Activated CD4-positive, alpha-beta memory T cell treated with anti-CD3 and anti-CD28 coated beads, Interleukin-2, amount 10 ng/mL, durations not matched to agents 7 days and 5 days (primary cell): ENCODE results near the gene SCN1A. TPM values are rescaled to one million over a fixed set of nuclear protein-coding genes. Genes with fewer than 3 reads are reported as not detected.

ENCODE experiments used
- CTCF ChIA-PET: fragments of 350-600 bp; sonication (Branson Sonifier 250); formaldehyde crosslinking; loops from one replicate; lab custom pipeline; 2021; ENCODE audit warnings: antibody characterized with exemption, inconsistent platforms; lab: Charles Lee
- POLR2A ChIA-PET: fragments of 350-600 bp; sonication (Branson Sonifier 250); formaldehyde crosslinking; loops from one replicate; lab custom pipeline; 2021; ENCODE audit warnings: antibody characterized with exemption; lab: Charles Lee
- DNase-seq: peaks from one replicate; pipeline ENCODE4 v3.0.0-alpha.2; 2020
- H3K27ac Mint-ChIP-seq: one replicate; pipeline ENCODE4 v1.8.0; 2021; ENCODE audit warnings: mild to moderate bottlenecking, mixed read lengths
- H3K27me3 Mint-ChIP-seq: one replicate; pipeline ENCODE4 v1.8.0; 2021; ENCODE audit warnings: mixed read lengths
- H3K36me3 Mint-ChIP-seq: one replicate; pipeline ENCODE4 v1.8.0; 2021; ENCODE audit warnings: low read depth, mixed read lengths
- H3K4me1 Mint-ChIP-seq: one replicate; pipeline ENCODE4 v1.8.0; 2021; ENCODE audit warnings: mixed read lengths
- H3K4me3 Mint-ChIP-seq: one replicate; pipeline ENCODE4 v1.8.0; 2021; ENCODE audit warnings: mild to moderate bottlenecking, mixed read lengths
- H3K9me3 Mint-ChIP-seq: one replicate; pipeline ENCODE4 v1.8.0; 2021; ENCODE audit warnings: mixed read lengths
- total RNA-seq, 2 experiments: library from RNA; stranded (reverse); gene quantifications; one replicate each; pipeline ENCODE4 v1.2.3, GENCODE V29; 2021

Gene SCN1A
- total RNA-seq, 2 experiments from 2014 or later, result not detected

DNA sequence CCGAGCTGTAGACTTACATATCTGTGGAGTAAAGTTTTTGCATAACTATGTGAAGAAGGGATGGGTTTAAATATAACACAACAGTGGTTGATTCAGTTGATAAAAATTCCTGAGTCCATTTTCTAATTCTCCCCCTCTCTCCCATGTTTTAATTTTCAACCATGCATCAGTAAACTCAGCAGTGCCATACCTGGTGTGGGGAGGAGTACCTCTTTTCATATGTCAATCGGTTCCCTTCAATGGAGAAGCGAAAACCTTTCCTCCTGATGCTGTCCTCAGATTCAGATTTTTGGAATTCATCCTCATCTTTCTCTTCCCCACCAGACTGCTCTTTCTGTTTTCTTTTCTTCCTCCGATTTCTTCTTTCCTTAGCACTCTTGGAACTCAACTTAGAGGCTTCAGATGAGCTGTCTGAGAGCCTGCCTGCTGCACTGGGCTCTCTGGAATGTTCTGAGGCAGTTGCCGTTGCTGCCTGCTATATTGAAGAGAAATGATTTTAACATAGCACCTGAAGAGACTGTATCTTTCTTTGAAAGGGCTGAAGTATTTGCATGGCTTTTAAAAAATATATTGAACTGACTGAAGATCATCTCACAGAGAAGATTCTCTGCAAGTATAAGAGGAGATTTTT is 82.9 kb downstream of the SCN1A start:
- Mint-ChIP-seq H3K27ac (no peak overlapping the region), H3K9me3 (no peaks in the 10 kb centered on the region), H3K4me1 (no peaks in the 10 kb centered on the region), H3K4me3 (no peak overlapping the region), H3K36me3 (no peaks in the 10 kb centered on the region), H3K27me3 (no peaks in the 10 kb centered on the region)
- CTCF ChIA-PET, result no interaction called here
- POLR2A ChIA-PET, result no interaction called here
- DNase-seq, result no peak

DNA sequence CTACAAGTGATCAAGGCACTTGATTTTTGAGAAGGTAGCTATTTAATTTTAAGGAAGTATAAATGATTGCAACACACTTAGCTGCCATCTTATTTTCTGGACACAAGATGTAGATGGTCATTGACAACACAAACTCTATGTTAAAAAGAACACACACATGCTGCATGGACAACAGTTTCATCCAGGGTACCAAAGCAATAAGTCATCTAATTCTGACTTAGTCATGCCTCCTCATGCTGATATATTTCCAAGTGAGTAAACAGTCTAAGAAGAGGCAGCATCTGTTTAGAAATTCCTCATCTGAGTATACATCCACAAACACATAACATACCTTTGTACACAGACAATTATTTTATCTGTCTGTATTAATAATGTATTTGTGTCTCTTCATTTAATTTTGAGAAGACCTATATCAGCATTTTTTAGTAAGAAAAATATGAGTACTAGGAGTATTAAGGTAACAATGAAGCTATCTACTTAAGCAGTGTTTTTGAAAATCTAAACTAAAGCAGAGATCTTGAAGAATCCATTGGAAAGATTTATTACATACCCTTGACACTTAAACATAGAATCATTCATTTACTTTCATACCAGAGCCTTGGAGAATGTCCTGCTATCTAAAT is 84.9 kb downstream of the SCN1A start:
- CTCF ChIA-PET, result no interaction called here
- POLR2A ChIA-PET, result no interaction called here
- no peaks in the 10 kb centered on the region for H3K27me3 Mint-ChIP-seq
- H3K27ac Mint-ChIP-seq, result no peak overlapping the region
- no peaks in the 10 kb centered on the region for H3K9me3 Mint-ChIP-seq
- no peaks in the 10 kb centered on the region for H3K36me3 Mint-ChIP-seq
- no peak overlapping the region for H3K4me3 Mint-ChIP-seq
- H3K4me1 Mint-ChIP-seq, result no peaks in the 10 kb centered on the region
- DNase-seq, result no peak

DNA sequence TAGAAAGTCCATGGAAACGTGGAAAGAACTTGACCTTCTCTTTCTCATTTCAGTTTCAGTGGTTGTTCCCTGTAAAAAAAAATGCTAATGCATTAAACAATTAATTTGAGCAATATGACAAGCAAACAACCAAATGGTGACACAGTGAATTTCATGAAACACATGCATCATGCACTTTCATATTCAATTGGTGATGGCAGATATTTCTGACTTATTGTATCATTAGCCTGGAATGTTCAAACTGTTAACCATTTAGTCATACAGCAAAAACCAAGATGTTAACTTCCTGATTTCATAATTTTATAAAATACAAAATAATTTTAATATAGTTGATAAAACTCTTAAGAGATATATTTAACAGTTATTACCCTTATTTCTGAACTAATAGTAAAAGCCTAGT is 85.5 kb downstream of the SCN1A start:
- Mint-ChIP-seq H3K27me3 (no peaks in the 10 kb centered on the region), H3K36me3 (no peaks in the 10 kb centered on the region)

DNA sequence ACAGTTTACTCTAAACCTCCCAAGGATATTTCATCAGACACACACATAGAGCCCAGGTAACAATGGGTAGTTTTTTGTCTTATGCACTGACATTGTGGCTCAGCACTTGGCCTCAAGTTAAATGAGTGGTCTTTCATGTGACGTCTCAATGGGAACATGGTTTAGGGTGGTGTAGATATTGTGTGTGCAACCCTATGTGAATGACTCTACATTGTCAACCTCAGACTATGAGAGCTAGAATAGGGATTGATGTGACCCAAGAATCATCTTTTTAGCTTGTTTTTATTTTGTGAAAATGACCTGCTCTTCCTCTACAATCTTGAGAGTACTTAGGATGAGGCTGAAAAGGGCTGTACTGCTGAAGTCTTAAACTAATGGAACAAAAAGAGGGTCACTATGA is 86.2 kb downstream of the SCN1A start:
- Mint-ChIP-seq H3K4me1 (no peaks in the 10 kb centered on the region), H3K4me3 (no peak overlapping the region), H3K9me3 (no peaks in the 10 kb centered on the region), H3K27ac (no peak overlapping the region), H3K36me3 (no peaks in the 10 kb centered on the region), H3K27me3 (no peaks in the 10 kb centered on the region)
- DNase-seq, result no peak
- ChIA-PET CTCF (no interaction called here), POLR2A (no interaction called here)

More for the DNA sequence above, 85.5 kb downstream of the SCN1A start:
- Mint-ChIP-seq H3K4me3 (no peak overlapping the region), H3K27ac (no peak overlapping the region), H3K4me1 (no peaks in the 10 kb centered on the region), H3K9me3 (no peaks in the 10 kb centered on the region)
- POLR2A ChIA-PET, result no interaction called here
- CTCF ChIA-PET, result no interaction called here
- no peak for DNase-seq

DNA sequence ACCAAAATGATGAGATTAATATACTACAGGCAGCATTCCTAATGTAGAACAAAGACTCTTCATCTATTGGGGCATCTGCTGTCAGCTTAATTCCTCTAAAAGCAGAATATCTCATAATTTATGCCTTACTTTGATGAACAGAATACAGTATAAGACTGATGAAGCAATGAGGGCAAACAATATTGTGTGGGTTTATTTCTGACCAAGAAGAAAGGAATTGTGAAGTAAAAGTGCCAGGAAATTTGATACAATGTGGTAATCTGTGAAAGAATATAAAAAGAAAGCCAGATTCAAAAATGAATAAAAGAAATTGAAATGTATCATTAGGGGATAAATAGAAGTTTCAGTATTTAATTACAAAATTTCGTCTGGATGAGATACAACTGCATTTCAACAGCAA is 95.5 kb downstream of the SCN1A start:
- Mint-ChIP-seq H3K4me1 (no peaks in the 10 kb centered on the region), H3K27me3 (no peaks in the 10 kb centered on the region), H3K9me3 (no peaks in the 10 kb centered on the region), H3K27ac (no peak overlapping the region), H3K36me3 (no peaks in the 10 kb centered on the region), H3K4me3 (no peak overlapping the region)
- ChIA-PET POLR2A (no interaction called here), CTCF (no interaction called here)
- DNase-seq, result no peak

DNA sequence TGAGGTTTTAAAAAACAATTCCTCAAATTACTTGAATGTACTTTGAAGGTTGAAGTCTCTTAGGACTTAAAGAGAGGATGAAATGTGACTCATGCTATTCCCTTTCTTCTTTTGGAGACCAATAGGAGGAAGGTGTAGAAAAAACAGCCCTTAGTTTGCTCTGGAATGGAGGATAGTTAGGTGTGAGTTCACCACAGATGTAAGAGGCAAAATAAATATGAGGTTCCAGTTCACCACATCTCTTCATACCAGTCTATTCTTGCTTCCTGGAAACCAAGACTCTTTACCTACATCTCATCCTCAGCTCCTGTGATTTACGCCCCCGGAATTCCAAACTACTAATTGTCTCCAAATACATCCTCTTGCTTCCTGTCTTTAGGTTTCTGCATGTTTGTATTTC is 96.8 kb downstream of the SCN1A start:
- Mint-ChIP-seq H3K27ac (no peak overlapping the region), H3K36me3 (no peaks in the 10 kb centered on the region), H3K9me3 (no peaks in the 10 kb centered on the region), H3K4me3 (no peak overlapping the region), H3K4me1 (no peaks in the 10 kb centered on the region), H3K27me3 (no peaks in the 10 kb centered on the region)
- DNase-seq, result no peak
- POLR2A ChIA-PET, result no interaction called here
- CTCF ChIA-PET, result no interaction called here

DNA sequence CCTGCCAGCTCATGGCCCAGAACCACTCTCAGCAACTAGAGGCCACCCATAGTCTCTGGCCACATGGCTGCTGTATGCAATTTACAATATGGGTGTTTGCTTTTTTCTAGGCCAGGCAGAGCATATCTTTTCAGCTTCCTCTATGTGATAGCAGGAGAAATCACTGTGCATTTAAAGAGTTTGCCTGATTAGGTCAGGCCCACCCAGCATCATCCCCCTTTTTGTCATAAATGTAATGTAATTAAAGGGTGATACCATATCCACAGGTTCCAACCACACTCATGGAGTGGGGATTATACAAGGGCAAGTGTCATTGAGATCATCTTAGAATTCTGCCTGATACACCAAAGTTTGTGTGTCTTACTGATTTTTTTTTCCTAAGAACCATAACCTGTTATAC is 102.5 kb downstream of the SCN1A start:
- no peaks in the 10 kb centered on the region for H3K27me3 Mint-ChIP-seq
- H3K9me3 Mint-ChIP-seq, result no peaks in the 10 kb centered on the region
- DNase-seq, result no peak
- no peaks in the 10 kb centered on the region for H3K4me1 Mint-ChIP-seq
- H3K36me3 Mint-ChIP-seq, result no peaks in the 10 kb centered on the region
- CTCF ChIA-PET, result no interaction called here
- POLR2A ChIA-PET, result no interaction called here
- no peak overlapping the region for H3K27ac Mint-ChIP-seq
- H3K4me3 Mint-ChIP-seq, result no peak overlapping the region

DNA sequence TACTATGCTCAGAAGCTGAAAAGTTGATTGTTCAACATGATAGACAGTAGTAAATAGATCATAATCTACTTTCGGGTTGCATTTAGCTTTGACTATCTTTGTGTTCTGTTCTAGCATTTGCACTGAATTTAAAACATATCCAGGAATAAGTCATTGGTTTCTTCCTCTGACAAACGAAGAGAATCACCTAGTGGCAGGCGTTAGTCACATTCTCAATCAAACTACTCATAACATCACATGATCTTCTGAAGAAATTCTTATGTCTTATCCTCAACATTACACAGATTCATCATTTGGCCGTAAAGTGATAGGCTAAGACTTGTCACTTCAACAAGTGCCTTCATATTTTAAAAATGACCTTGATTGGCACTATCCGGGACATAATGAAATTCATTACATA is 110.6 kb downstream of the SCN1A start:
- Mint-ChIP-seq H3K27ac (no peak overlapping the region), H3K9me3 (no peaks in the 10 kb centered on the region)
- POLR2A ChIA-PET, result no interaction called here

DNA sequence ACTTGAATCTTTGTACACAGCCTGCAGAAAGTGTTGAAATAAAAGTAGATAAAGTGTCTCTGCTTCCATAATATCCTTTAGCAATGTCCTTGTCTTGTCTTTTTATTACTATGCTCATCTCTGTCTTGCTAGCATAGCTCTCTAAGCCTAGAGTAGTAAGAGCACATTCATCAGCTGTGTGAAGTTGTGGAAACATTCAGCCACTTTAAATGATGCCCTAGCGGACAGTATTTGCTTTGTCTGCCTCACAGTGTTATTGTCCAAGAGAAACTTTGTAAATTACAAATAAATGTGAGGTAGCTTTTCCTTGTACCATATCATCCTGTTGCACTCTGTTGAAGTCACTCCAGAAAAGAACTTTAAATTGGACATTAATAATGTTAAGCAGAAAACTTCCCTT is 113.9 kb downstream of the SCN1A start:
- ChIA-PET POLR2A (no interaction called here), CTCF (no interaction called here)
- no peak for DNase-seq
- Mint-ChIP-seq H3K4me1 (no peaks in the 10 kb centered on the region), H3K9me3 (no peaks in the 10 kb centered on the region), H3K36me3 (no peaks in the 10 kb centered on the region), H3K27me3 (peaks cover 4% of the 10 kb centered on the region), H3K4me3 (no peak overlapping the region), H3K27ac (no peak overlapping the region)

More for the DNA sequence above, 110.6 kb downstream of the SCN1A start:
- CTCF ChIA-PET, result no interaction called here
- no peaks in the 10 kb centered on the region for H3K27me3 Mint-ChIP-seq
- no peak for DNase-seq
- no peaks in the 10 kb centered on the region for H3K36me3 Mint-ChIP-seq
- no peak overlapping the region for H3K4me3 Mint-ChIP-seq
- H3K4me1 Mint-ChIP-seq, result no peaks in the 10 kb centered on the region

DNA sequence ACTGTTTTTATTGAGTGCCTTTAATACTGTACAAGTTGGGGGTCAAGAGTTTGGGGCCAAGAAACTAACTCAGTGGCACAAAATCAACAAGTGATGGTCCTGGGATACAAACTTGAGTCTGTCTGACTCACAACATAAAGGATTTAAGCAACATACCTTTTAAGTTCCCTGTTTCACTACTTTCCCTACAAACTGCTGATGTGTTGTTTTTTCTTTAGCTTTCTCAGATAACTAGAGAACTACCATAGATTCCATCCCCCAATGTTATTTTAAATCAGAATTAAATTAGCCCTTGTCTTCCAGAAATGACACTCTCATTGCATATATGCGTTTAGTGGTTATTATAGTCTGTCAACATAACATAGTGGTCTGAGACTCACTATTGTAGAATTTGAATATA is 116.2 kb downstream of the SCN1A start:
- Mint-ChIP-seq H3K4me1 (no peaks in the 10 kb centered on the region), H3K27ac (no peak overlapping the region), H3K9me3 (no peaks in the 10 kb centered on the region), H3K36me3 (no peaks in the 10 kb centered on the region), H3K4me3 (no peak overlapping the region), H3K27me3 (peaks cover 4% of the 10 kb centered on the region)
- POLR2A ChIA-PET, result no interaction called here
- no peak for DNase-seq
- CTCF ChIA-PET, result no interaction called here

DNA sequence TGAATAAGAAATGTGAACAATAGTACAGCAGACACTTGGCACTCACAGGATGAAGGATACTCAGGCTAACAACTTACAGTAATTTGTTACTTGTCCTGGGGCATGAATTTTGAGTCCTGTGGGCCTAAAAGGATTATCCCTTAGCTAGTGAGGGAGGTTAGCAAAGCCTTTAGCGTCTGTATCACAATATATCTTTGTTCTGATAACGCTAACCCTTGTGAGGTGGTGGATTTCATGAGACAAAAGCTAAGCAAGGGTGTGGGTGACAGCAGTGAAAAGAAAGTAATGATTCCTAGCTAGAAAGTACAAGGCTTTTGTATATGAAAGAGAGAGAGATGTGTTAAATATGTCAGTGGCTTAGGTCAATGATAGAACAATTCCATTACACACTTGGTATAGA is 127.4 kb downstream of the SCN1A start:
- POLR2A ChIA-PET, result no interaction called here
- Mint-ChIP-seq H3K4me3 (no peak overlapping the region), H3K36me3 (no peaks in the 10 kb centered on the region), H3K9me3 (no peaks in the 10 kb centered on the region), H3K27ac (no peak overlapping the region), H3K4me1 (no peaks in the 10 kb centered on the region), H3K27me3 (peaks cover 7% of the 10 kb centered on the region)
- DNase-seq, result no peak
- CTCF ChIA-PET, result no interaction called here

DNA sequence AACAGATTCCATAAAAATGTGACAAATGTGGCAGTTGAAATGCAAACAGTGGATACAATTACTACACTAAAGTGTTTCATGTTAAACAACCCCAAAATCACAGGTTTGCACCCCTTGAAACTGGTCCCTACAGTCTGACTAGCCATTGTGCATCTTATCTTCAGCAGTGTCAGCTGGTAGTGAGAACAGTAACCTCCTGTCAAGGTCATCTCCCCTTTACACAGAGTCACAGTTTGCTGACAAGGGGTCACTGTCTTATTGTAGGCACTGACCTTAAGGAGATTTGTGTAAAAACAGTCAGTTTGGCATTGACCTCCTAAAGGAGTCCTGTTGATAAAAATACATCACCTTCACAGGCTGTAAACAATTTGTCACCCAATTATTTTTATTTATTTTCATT is 137.0 kb downstream of the SCN1A start:
- Mint-ChIP-seq H3K4me3 (no peak overlapping the region), H3K4me1 (no peaks in the 10 kb centered on the region), H3K27me3 (peaks cover 3% of the 10 kb centered on the region), H3K36me3 (no peaks in the 10 kb centered on the region), H3K27ac (no peak overlapping the region), H3K9me3 (no peaks in the 10 kb centered on the region)
- CTCF ChIA-PET, result no interaction called here
- DNase-seq, result no peak
- POLR2A ChIA-PET, result no interaction called here

DNA sequence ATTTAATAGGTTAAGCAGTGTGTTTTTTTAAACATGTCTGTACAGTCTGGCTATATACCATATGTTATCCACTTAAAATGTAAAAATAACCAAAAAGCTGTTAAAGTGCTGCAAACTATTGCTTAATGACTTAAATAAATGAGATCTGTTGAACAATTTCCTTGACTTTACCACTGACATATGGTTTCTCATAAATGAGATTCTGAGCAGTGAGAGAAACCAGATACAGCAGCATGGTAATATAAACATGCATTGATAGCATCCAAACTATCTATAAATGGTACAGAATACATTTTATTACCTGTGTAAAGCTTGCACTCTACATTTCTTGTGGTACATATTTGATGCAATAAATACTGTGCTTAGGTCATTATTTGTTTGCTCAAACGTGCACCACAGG is 138.0 kb downstream of the SCN1A start:
- Mint-ChIP-seq H3K27me3 (peaks cover 3% of the 10 kb centered on the region), H3K36me3 (no peaks in the 10 kb centered on the region), H3K27ac (no peak overlapping the region), H3K9me3 (no peaks in the 10 kb centered on the region), H3K4me1 (no peaks in the 10 kb centered on the region), H3K4me3 (no peak overlapping the region)
- POLR2A ChIA-PET, result no interaction called here
- no peak for DNase-seq
- CTCF ChIA-PET, result no interaction called here

DNA sequence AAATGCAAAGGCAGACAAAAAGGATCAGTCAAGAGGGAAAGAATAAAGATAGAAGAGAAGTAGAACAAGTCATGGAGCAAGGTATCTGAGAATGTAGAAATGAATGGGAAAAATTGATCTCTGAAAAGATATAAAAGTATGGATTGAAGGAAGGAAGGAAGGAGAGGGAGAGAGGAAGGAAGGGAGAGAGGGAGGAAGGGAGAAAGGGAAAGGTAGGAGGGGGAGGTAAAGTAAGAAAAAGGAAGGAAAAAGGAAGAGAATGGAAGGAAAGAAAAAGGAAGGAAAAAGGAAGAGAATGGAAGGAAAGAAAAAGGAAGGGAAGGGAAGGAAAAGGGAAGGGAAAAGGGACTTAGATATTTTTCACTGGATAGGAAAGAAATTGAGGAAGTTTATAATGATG is 142.7 kb downstream of the SCN1A start:
- Mint-ChIP-seq H3K4me1 (no peaks in the 10 kb centered on the region), H3K36me3 (no peaks in the 10 kb centered on the region), H3K4me3 (no peak overlapping the region), H3K27me3 (peaks cover 7% of the 10 kb centered on the region), H3K9me3 (no peaks in the 10 kb centered on the region), H3K27ac (no peak overlapping the region)
- ChIA-PET POLR2A (no interaction called here), CTCF (no interaction called here)
- DNase-seq, result no peak
